K562 (cell line): ENCODE data around the gene ATRAID. TPM values are rescaled to one million over a fixed set of nuclear protein-coding genes. Genes with fewer than 3 reads are reported as not detected.

Experiments used
- BCLAF1 ChIP-seq, 2 experiments: fragments of 450-650 bp in 1 of 2; IDR thresholded peaks; 2 replicates each; pipeline ENCODE4 v1.6.1; 2011 to 2017; ENCODE audit warnings: low read depth in 2 of 2, antibody characterized with exemption in 1 of 2, borderline replicate concordance in 1 of 2, low read length in 1 of 2, mild to moderate bottlenecking in 1 of 2, mixed read lengths in 1 of 2; ENCODE audit not compliant: control insufficient read depth in 1 of 2
- CREBBP ChIP-seq: IDR thresholded peaks from one replicate; pipeline ENCODE4 v1.6.1; 2012; ENCODE audit warnings: low read depth, mild to moderate bottlenecking, control low read depth, inconsistent platforms, low read length
- E2F6 ChIP-seq, 2 experiments: IDR thresholded peaks; 2 replicates each; pipeline ENCODE4 v1.6.1; 2011; ENCODE audit warnings: borderline replicate concordance in 1 of 2, control low read depth in 1 of 2, low read depth in 1 of 2, low read length in 1 of 2, mild to moderate bottlenecking in 1 of 2, mixed read lengths in 1 of 2, moderate library complexity in 1 of 2; ENCODE audit not compliant: insufficient read depth in 1 of 2, insufficient read length in 1 of 2, poor library complexity in 1 of 2, severe bottlenecking in 1 of 2; ENCODE audit errors: extremely low read depth in 1 of 2
- EGR1 ChIP-seq: fragments of 450-650 bp; conservative IDR thresholded peaks from 2 replicates; pipeline ENCODE4 v1.6.1; 2017; ENCODE audit warnings: mild to moderate bottlenecking
- HNRNPL ChIP-seq: fragments of 200-400 bp; formaldehyde crosslinking; IDR thresholded peaks from 2 replicates; pipeline ENCODE4 v1.6.1; 2017; ENCODE audit warnings: low read depth, mild to moderate bottlenecking, low read length
- RAD21 ChIP-seq, 2 experiments: fragments of 250-450 bp in 1 of 2; fragments of 450-650 bp in 1 of 2; sonication (Bioruptor Pico) in 1 of 2; formaldehyde crosslinking in 1 of 2; IDR thresholded peaks in 1 of 2; conservative IDR thresholded peaks in 1 of 2; 2 replicates each; pipeline versions ENCODE4 v1.4.0 to v1.8.0; 2020 to 2022; ENCODE audit warnings: mild to moderate bottlenecking in 2 of 2, moderate library complexity in 1 of 2
- RBM34 ChIP-seq: fragments of 200-400 bp; formaldehyde crosslinking; IDR thresholded peaks from 2 replicates; pipeline ENCODE4 v1.6.1; 2018; ENCODE audit warnings: low read length, borderline replicate concordance; ENCODE audit not compliant: insufficient read depth
- RHOXF2B ChIP-seq: fragments of 250-450 bp; sonication (Bioruptor Pico); conservative IDR thresholded peaks from 2 replicates; pipeline ENCODE4 v1.5.1; 2021
- TGIF2 ChIP-seq: sonication (generic); formaldehyde crosslinking; IDR thresholded peaks from 2 replicates; pipeline ENCODE4 v1.8.1; 2022; ENCODE audit warnings: mild to moderate bottlenecking, missing genetic modification reagents, moderate library complexity
- polyA plus RNA-seq, 8 experiments: library from polyadenylated mRNA; depleted of rRNA in 4 of 8; stranded (reverse) in 5 of 8; unstranded in 3 of 8; fragments of >200 nt; fragmentation: Nextera tagmentation in 2 of 8; fragmentation: Illumina TruSeq in 1 of 8; extraction: Ambion mirVana in 2 of 8; extraction: Trizol in 1 of 8; gene quantifications; 2 replicates each; pipeline versions ENCODE4 v1.2.1 to v1.2.3, GENCODE V29; 2011 to 2014; ENCODE audit warnings: inconsistent platforms in 1 of 8, missing spikeins in 1 of 8
- total RNA-seq, 7 experiments: library from RNA; depleted of rRNA in 6 of 7; stranded (reverse); fragments of >200 nt in 6 of 7; fragmentation: Illumina TruSeq in 2 of 7; extraction: Trizol in 2 of 7; gene quantifications; 2 replicates each; pipeline versions ENCODE4 v1.2.1 to v1.2.3, GENCODE V29; 2011 to 2021; ENCODE audit warnings: low replicate concordance in 1 of 7

Gene ATRAID
- total and polyA plus RNA-seq, 9 of the 15 experiments (the other 6 are each of a cell fraction or from before 2014, with no cell fraction given), result 70.2 to 187 (median 108) TPM

- TF ChIP-seq E2F6 (IDR thresholded peaks at IDR 0.05; ENCODE audit: borderline replicate concordance in 1 of 2, extremely low read depth in 1 of 2, insufficient read depth in 1 of 2, insufficient read length in 1 of 2, low read depth in 1 of 2, low read length in 1 of 2, poor library complexity in 1 of 2, severe bottlenecking in 1 of 2) (no peak), EGR1 (no peak), RBM34 (no peak), HNRNPL (no peak), RHOXF2B (no peak), RAD21 (CRISPR knock-in tag; conservative IDR thresholded peaks at IDR 0.05 in 1 of 2, IDR thresholded peaks at IDR 0.05 in 1 of 2) (no peak), BCLAF1 (IDR thresholded peaks at IDR 0.05; ENCODE audit: borderline replicate concordance in 1 of 2, control insufficient read depth in 1 of 2, low read depth in 2 of 2, low read length in 1 of 2) (no peak), TGIF2 (CRISPR knock-in tag) (no peak), CREBBP (no peak)
- TF ChIP-seq, all 486 proteins: peak for 0
Measured at GRCh38 chr2:27208486-27209050, 3.3 kb upstream of the ATRAID start (continued).
